ENCODE results near the gene STAC2. TPM values are rescaled to one million over a fixed set of nuclear protein-coding genes. Genes with fewer than 3 reads are reported as not detected.

The STAC2 gene
- total and polyA plus RNA-seq, 9 of the 15 experiments (the other 6 are each of a cell fraction or from before 2014, with no cell fraction given) = not detected

DNA sequence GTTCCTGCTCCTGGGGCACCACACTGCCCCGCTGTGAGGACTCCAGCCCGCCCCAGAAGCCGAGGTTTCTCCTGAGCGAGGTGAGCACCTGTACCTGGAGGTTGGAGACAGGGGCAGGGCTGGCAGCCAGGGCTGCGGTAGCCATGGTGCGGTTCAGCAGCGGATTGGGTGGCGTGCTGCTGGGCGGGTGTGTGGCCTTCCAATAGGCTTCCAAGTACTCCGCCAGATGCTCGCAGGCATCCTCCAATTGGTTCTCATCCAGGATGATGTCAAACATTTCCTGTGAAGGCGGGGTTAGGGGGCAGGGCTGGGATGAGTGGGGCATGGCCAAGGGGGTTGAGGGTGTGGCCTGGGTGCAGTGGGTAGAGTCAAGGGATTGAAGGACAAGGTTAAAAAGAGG, 48.5 kb downstream of the STAC2 start:
- intact Hi-C loops (cut with micrococcal nuclease) = no loop called here
- WGBS (ENCODE audit: insufficient coverage, low coverage, missing lambda C conversion rate) = 91% methylated on average over 9 of the region's 12 CpGs
- 0 out of 2 replicates have a peak, but pooled peaks have one; percentile 18 for TF ChIP-seq RBFOX2 (IDR thresholded peaks at IDR 0.05; ENCODE audit: low read depth, low read length)
- TF ChIP-seq MBD2 (IDR thresholded peaks at IDR 0.05; ENCODE audit: borderline replicate concordance, low read depth) = no peak
- TF ChIP-seq NFYB (IDR thresholded peaks at IDR 0.05; ENCODE audit: extremely low read depth, insufficient read length) = peak; percentile 14
- peak; percentile 16; the same call in 1 of the 2 replicates for TF ChIP-seq RFX1 (IDR thresholded peaks at IDR 0.05)
- TF ChIP-seq POLR2G (IDR thresholded peaks at IDR 0.05; ENCODE audit: low read depth, low read length) = peak; percentile 26; the same call in 1 of the 2 replicates
- H3K9ac ChIP-seq (ENCODE audit: insufficient read depth in 1 of 2, low read depth in 2 of 2, low read length in 2 of 2) = no peak overlapping the region
- DNase-seq (ENCODE audit: extremely low read depth in 1 of 4, low spot score in 3 of 4) (peak; percentile 20 to 46 (median 42)), ATAC-seq (peak; percentile 50), FAIRE-seq (no peak)
- peaks cover 7 to 33% of the 10 kb centered on the region in 2 experiments for H3K4me1 ChIP-seq (replicated peaks in 1 of 2; ENCODE audit: control insufficient read depth in 2 of 2, insufficient read depth in 2 of 2, low read length in 2 of 2)
- H2AFZ ChIP-seq (ENCODE audit: low read depth, low read length) = no peak overlapping the region
- no peaks in the 10 kb centered on the region for H3K79me2 ChIP-seq (ENCODE audit: control insufficient read depth, insufficient read depth, low read length)
- H3K27ac ChIP-seq (ENCODE audit: extremely low read depth, low read depth, low read length) = no peak overlapping the region
- no peak overlapping the region for H3K4me3 ChIP-seq
- in situ Hi-C loops (cut with MboI) = no loop called here
- POLR2A ChIA-PET = interaction anchor here (0.7 to 1.1 kb wide), 2 partner anchors 9 to 11 kb away, joined by 3 to 4 read pairs; partner anchors contain the start of gene ARL5C
- CTCF ChIA-PET (ENCODE audit: low intra/inter-chr PET ratio) = no interaction called here
- H3K36me3 ChIP-seq (ENCODE audit: control insufficient read depth, insufficient read depth, low read length) = peaks cover 12% of the 10 kb centered on the region; the same call in 2 of the 3 replicates
- no peaks in the 10 kb centered on the region for H3K9me3 ChIP-seq (replicated peaks; ENCODE audit: control insufficient read depth, insufficient read depth, low read depth, low read length)
- BruUV-seq (replicated peaks) = no TSS peak
- peaks cover 6% of the 10 kb centered on the region for H4K20me1 ChIP-seq (replicated peaks; ENCODE audit: control insufficient read depth, insufficient read depth, low read length)
- no peak overlapping the region for H3K4me2 ChIP-seq (ENCODE audit: insufficient read depth, low read length)
- H3K9me1 ChIP-seq (ENCODE audit: control insufficient read depth, insufficient read depth, low read length) = peaks cover 5% of the 10 kb centered on the region
- H3K27me3 ChIP-seq (ENCODE audit: control insufficient read depth in 2 of 2, insufficient read depth in 2 of 2, low read length in 2 of 2) = no peaks in the 10 kb centered on the region

GRCh38 chr17:39175695-39176093, 50.1 kb downstream of the STAC2 start:
- BruUV-seq (replicated peaks) = no TSS peak
- WGBS (ENCODE audit: insufficient coverage, low coverage, missing lambda C conversion rate) = 22% methylated on average over 10 of the region's 10 CpGs
- H3K27me3 ChIP-seq (ENCODE audit: control insufficient read depth in 2 of 2, insufficient read depth in 2 of 2, low read length in 2 of 2) = no peaks in the 10 kb centered on the region
- peak; percentile 37 to 60 (median 54) for DNase-seq (ENCODE audit: extremely low read depth in 1 of 4, low spot score in 3 of 4)
- peaks cover 6% of the 10 kb centered on the region for H4K20me1 ChIP-seq (replicated peaks; ENCODE audit: control insufficient read depth, insufficient read depth, low read length)
- in situ Hi-C loops (cut with MboI) = no loop called here
- peak overlapping the region in 1 of 2 experiments; percentile 54; a peak in 2 of 4 replicates for H3K9ac ChIP-seq (ENCODE audit: insufficient read depth in 1 of 2, low read depth in 2 of 2, low read length in 2 of 2)
- ATAC-seq = peak; percentile 37; the same call in 2 of the 3 replicates
- no peaks in the 10 kb centered on the region for H3K9me3 ChIP-seq (replicated peaks; ENCODE audit: control insufficient read depth, insufficient read depth, low read depth, low read length)
- peaks cover 7 to 33% of the 10 kb centered on the region in 2 experiments for H3K4me1 ChIP-seq (replicated peaks in 1 of 2; ENCODE audit: control insufficient read depth in 2 of 2, insufficient read depth in 2 of 2, low read length in 2 of 2)
- intact Hi-C loops (cut with micrococcal nuclease) = no loop called here
- H3K27ac ChIP-seq (ENCODE audit: extremely low read depth, low read depth, low read length) = peak overlapping the region; percentile 41; the same call in 1 of the 3 replicates
- no peaks in the 10 kb centered on the region for H3K79me2 ChIP-seq (ENCODE audit: control insufficient read depth, insufficient read depth, low read length)
- FAIRE-seq = peak; percentile 63
- CTCF ChIA-PET (ENCODE audit: low intra/inter-chr PET ratio) = interaction anchor here (0.8 to 2.5 kb wide), 2 partner anchors 106 to 193 kb away, joined by 4 to 6 read pairs; no protein-coding TSS in a partner anchor
- H3K36me3 ChIP-seq (ENCODE audit: control insufficient read depth, insufficient read depth, low read length) = peaks cover 12% of the 10 kb centered on the region; the same call in 2 of the 3 replicates
- H3K9me1 ChIP-seq (ENCODE audit: control insufficient read depth, insufficient read depth, low read length) = peaks cover 5% of the 10 kb centered on the region
- H3K4me2 ChIP-seq (ENCODE audit: insufficient read depth, low read length) = no peak overlapping the region
- H3K4me3 ChIP-seq = no peak overlapping the region
- H2AFZ ChIP-seq (ENCODE audit: low read depth, low read length) = no peak overlapping the region
- POLR2A ChIA-PET = interaction anchor here (0.6 to 1.3 kb wide), 4 partner anchors 7 to 115 kb away, joined by 3 to 5 read pairs (median 3); no protein-coding TSS in a partner anchor
- no peak for TF ChIP-seq NFXL1 (CRISPR knock-in tag; IDR thresholded peaks at IDR 0.05)
- no peak for TF ChIP-seq NUFIP1 (IDR thresholded peaks at IDR 0.05; ENCODE audit: partially characterized antibody)
- TF ChIP-seq SMARCE1 (IDR thresholded peaks at IDR 0.05) = 0 out of 2 replicates have a peak, but pooled peaks have one; percentile 34
- TF ChIP-seq RBFOX2 (IDR thresholded peaks at IDR 0.05; ENCODE audit: low read depth, low read length) = no peak
- 0 out of 2 replicates have a peak, but pooled peaks have one; percentile 23 for TF ChIP-seq NFIC (IDR thresholded peaks at IDR 0.05)
- TF ChIP-seq MLX (CRISPR knock-in tag; conservative IDR thresholded peaks at IDR 0.05) = no peak
- peak; percentile 62 to 73; a peak in 3 of 4 replicates for TF ChIP-seq KDM1A (IDR thresholded peaks at IDR 0.05)
- TF ChIP-seq HMGXB4 (CRISPR knock-in tag; IDR thresholded peaks at IDR 0.05) = no peak

Measured in K562 (cell line).